Measurements from ENCODE around the gene DET1.

DNA sequence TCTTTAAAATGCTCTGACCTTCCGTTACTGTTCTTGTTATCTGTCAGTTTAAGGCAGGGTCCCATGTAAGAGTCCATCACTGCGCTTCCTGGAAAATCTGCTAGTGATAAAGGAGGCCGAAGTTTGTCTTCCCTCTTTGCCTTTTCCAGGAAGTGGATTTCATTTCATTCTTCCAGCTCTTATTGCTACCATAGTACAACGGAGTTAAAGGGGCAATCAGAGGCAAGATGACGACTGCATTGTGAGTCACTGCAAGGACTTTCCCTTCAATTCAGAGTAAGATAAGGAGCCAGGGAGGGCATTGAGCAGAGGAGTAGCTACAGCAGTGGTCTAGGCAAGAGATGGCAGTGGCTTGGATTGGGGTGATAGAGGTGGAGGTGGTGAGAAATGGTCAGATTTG lies 17.2 kb upstream of the DET1 start:
- no peak for TF ChIP-seq YY1 (IDR thresholded peaks at IDR 0.05; ENCODE audit: insufficient read depth, insufficient read length)
- no peak for TF ChIP-seq SUZ12 (IDR thresholded peaks at IDR 0.05; ENCODE audit: extremely low read depth, insufficient read depth, insufficient read length)

All from NT2/D1 (cell line).